Activated effector memory CD4-positive, alpha-beta T cell treated with anti-CD3 and anti-CD28 coated beads, Interleukin-2, amount 50 U/mL, for 16 hours (primary cell): ENCODE data around the gene FAM53A.

Experiments used
- DNase-seq: peaks from one replicate; pipeline ENCODE4 v3.0.0-alpha.2; 2020

Gene FAM53A, protein sequence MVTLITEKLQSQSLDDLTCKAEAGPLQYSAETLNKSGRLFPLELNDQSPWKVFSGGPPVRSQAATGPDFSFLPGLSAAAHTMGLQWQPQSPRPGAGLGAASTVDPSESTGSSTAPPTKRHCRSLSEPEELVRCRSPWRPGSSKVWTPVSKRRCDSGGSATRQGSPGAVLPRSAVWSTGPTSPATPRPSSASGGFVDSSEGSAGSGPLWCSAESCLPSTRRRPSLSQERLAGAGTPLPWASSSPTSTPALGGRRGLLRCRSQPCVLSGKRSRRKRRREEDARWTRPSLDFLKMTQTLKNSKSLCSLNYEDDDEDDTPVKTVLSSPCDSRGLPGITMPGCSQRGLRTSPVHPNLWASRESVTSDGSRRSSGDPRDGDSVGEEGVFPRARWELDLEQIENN

GRCh38 chr4:1683736-1684505 lies at the start of gene FAM53A:
TSS of gene FAM53A (minus strand) at chr4:1684313. CDS start at chr4:1668741, 15,572 bp downstream.
- DNase-seq = peak; percentile 96

DNA sequence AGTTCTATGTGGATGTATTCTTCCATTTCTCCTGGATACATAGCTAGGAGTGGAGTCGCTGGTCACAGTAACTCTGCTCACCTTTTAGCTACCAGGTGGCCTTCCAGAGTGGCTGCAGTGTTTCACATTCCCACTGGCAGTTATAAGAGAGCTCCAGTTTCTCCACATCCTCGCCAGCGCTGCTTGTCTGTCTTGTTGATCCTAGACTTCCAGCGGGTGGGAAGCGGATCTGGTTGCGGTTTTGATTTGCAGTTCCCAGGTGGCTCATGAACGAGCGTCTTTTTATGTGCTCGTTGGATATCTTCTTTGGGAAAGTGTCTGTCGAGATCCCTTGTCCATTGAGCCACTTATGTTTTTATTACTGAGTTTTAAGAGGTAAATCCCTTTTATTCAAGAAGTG lies 48.8 kb upstream of the FAM53A start:
- DNase-seq = no peak

- DNase-seq = no peak
Observed at GRCh38 chr4:1731180-1731579, 47.1 kb upstream of the FAM53A start.

DNA sequence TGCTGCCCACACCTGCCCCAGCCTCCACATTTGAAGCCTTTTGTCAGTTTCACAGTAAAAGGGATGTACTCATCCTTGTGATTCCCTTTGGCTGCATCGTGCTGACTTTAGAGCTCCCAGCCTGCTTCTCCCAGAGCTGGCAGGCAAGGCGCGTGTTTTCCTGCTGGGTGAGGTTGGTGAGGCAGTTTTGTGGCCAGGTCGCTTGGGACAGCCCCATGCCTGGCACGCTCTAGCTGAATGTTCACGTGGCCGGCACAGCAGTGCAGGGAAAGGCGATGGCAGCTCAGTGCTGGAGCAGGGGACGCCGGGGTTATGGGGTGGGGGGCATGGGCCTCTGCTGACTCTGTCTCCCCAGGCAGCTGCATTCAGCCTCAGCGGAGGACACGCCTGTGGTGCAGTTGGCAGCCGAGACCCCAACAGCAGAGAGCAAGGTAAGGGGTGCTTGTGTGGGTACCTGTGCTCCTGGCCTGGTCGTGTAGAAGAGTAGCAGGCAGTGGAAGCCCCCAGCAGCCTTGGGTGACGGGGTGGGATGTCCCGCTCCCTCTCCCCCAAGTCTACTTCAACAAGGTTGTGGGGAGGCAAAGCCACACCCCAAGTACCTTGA lies 46.5 kb upstream of the FAM53A start:
- no peak for DNase-seq

DNA sequence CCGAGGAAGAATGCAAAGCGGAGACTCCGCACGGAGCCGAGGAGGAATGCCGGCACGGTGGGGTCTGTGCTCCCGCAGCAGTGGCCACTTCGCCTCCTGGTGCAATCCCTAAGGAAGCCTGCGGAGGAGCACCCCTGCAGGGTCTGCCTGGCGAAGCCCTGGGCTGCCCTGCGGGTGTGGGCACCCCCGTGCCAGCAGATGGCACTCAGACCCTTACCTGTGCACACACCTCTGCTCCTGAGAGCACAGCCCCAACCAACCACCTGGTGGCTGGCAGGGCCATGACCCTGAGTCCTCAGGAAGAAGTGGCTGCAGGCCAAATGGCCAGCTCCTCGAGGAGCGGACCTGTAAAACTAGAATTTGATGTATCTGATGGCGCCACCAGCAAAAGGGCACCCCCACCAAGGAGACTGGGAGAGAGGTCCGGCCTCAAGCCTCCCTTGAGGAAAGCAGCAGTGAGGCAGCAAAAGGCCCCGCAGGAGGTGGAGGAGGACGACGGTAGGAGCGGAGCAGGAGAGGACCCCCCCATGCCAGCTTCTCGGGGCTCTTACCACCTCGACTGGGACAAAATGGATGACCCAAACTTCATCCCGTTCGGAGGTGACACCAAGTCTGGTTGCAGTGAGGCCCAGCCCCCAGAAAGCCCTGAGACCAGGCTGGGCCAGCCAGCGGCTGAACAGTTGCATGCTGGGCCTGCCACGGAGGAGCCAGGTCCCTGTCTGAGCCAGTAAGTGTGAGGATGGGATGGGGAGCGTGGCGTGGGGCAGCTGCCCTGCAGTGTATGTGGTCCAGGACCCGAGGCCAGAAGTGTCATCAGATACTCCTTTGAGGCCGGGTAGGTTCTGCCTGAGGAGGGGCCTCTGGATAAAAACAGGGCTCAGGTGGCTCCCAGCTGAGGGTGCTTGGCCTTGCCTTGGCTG lies 44.2 kb upstream of the FAM53A start:
- no peak for DNase-seq

- no peak for DNase-seq
Observed at GRCh38 chr4:1727117-1728031, 43.3 kb upstream of the FAM53A start.

GRCh38 chr4:1726146-1726934 lies 42.2 kb upstream of the FAM53A start:
- DNase-seq = peak; percentile 97

- no peak for DNase-seq
Observed at GRCh38 chr4:1725521-1725920, 41.4 kb upstream of the FAM53A start.

- peak; percentile 85 for DNase-seq
Observed at GRCh38 chr4:1723131-1723801, 39.2 kb upstream of the FAM53A start.

- DNase-seq = peak; percentile 72
Observed at GRCh38 chr4:1722551-1723118, 38.5 kb upstream of the FAM53A start.

- DNase-seq = no peak
Observed at GRCh38 chr4:1721666-1722550, 37.8 kb upstream of the FAM53A start.

GRCh38 chr4:1721003-1721665 lies 37.0 kb upstream of the FAM53A start, which contains the start of the genes TACC3 and TMEM129:
TSS of gene TACC3 (plus strand) at chr4:1721521. CDS start at chr4:1723422, 1,901 bp downstream.
TSS of gene TMEM129 (minus strand) at chr4:1721323. CDS start at chr4:1720837, 486 bp downstream.
- peak; percentile 97 for DNase-seq

DNA sequence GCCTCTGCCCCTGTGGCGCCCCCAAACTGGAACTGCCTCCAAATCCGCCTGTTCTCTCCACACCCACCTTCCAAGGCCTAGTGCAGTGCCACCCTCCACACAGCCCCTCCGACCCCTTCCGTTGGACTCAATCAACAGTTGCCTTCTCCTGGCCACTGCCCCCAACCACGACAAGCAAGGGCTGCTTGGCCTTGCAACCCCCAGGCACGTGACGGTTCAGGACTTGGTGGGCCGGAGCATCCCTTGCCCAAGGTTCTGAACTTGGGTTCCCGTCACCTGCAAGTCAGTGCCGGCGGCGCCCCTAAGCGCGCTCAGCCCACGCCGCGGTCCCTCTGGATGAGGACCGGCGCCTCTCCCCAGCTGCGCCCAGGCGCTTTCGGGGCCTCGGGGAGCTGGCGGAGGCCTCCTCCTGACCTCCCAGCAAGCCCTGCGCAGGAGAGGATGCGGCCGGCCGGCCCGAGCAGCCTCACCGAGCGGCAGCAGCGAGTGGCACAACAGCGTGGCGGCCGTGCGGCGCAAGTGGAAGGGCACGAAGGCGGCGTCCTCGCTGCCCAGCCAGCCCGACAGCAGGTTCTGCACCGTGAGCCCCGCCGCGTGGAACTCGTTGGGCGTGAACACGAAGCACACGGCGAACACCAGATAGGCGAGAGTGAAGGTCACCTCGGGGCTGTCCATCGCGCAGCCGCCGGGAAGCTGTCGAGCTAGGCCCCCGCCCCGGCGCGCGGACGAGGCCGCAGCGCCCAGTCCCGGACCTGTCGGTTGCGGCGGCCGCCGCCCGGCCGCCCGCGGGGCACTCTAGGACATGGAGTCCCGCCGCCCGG lies 36.3 kb upstream of the FAM53A start:
- DNase-seq = peak; percentile 82

GRCh38 chr4:1718095-1718850 lies 34.2 kb upstream of the FAM53A start:
- no peak for DNase-seq

DNA sequence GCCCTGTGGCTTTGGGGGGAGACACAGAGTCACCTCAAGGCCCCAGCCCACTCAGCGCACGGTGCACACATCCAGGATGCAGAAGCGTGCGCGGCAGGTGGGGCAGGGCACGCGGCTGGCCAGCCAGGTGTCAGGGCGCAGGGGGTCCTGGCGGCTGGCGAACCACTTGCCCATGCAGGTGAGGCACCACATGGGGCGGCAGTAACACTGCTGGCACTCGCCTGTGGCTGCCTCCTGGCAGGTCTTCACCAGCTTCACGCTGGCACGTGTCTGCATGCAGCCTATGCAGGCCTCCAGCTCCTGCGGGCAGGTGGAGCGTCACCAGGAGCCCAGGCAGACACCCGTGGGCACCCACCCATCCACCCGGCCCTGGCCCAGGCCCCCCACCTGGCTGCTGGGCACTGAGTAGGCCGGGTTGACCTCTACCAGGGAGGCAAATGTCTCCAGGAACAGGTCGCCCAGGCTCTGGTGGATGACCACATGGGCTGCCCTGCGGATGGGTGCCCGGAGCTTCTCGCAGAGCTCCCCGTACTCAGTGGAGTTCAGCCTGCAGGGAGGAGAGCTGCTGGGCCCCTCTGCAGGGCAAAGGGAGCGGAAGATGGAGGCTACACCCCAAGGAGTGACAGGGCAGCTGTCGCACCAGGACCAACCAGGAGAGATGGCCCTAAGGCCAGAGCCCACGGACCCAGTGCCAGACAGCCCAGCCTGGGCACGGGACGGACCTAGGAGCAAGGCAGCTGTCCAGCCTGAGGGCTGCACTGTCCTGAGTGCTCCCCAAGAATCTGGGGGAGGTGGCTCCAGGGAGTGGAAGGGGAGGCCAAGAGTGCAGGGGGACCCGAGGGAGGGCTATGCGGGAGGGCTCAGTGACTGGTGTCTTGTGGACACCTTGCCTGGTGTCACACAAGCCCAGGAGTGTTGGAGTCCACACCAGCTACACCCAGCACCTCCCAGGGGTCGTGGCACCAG lies 33.3 kb upstream of the FAM53A start:
- DNase-seq = no peak
